ENCODE data around the gene CORIN.

DNA sequence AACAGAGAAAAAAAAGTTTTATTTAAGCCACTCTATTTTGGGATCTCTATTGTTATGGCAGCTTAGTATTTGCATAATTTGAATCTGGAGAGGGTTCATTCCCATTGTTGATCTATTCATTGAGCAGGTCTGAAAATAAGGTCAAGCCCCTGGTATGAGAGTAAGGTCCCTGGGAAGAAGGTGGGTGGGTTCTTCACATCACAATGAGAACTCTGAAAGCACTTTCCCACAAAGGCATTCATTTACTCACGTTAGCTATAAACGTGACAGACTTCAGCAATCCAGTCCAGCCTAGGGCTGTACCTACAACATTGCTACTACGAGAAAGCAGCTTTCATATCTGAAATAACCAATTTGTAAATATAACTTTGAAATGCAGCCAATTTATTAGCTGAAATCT lies 126.2 kb downstream of the CORIN start:
- TF ChIP-seq CTCF (IDR thresholded peaks at IDR 0.05) (no peak), POLR2A (IDR thresholded peaks at IDR 0.05) (no peak), EP300 (IDR thresholded peaks at IDR 0.05) (no peak)
